GM21390 (cell line): Measurements from ENCODE around the gene B4GALNT4.
A peak's percentile ranks its signal among the peaks of the same experiment; 100 is the strongest.
"Not testable (repeated sequence)": the region's sequence is repeated elsewhere in the genome, so short reads cannot be mapped to it uniquely, and the experiment has no call there.

ENCODE experiments used
- ATAC-seq: cut with Tn5 transposase; IDR thresholded peaks from one replicate; pipeline ENCODE4 v1.9.1; 2021; ENCODE audit not compliant: unreplicated experiment

Gene B4GALNT4

DNA sequence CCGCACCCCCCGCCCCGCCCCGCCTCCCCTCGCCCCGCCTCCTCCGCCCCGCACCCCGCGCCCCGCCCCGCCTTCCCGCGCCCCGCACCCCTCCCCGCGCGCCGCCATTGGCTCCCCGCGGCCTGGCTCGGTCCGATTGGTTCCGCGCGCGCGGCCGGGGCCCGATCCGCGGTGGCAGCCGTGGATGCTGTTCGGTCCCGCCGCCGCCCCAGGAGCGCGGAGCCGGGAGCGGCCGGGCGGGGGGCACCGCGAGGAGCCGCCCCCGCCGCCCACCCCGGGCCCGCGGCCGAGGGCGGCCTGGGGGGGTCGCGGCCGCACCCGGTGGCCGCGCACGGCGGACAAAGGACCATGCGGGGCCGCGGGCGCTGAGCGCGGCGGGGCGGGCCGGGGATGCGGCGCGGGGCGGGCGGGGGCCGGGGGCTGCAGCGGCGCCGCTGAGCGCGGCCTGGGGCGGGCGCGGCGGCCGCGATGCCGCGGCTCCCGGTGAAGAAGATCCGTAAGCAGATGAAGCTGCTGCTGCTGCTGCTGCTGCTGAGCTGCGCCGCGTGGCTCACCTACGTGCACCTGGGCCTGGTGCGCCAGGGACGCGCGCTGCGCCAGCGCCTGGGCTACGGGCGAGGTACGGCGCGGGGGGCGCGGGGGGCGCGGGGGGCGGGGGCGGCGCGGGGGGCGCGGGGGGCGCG, at the start of gene B4GALNT4:
B4GALNT4 (plus strand) TSS at position 164 of the 683 bp plus-strand sequence; CDS start at position 469, 305 bp downstream.
- ATAC-seq: no peak

DNA sequence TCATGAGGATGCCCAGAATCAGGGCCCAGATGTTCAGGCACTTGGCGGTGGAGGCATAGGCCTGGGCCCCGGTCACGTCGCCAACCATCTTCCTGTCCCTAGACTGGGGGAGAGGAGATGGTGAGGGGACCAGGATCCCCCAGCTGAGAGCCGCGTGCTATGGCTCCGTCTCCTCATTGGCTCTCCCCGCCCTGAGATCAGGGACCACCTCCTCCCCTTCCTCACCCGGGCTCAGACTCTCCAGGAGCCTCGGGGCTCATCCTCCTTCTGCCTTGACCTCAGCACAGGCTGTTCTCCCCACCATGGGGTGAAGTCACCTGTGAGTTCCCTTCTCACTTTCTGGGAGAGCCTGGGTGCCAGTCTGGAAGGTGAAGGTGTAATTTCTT, 49.4 kb upstream of the B4GALNT4 start:
- ATAC-seq: not testable (repeated sequence)

DNA sequence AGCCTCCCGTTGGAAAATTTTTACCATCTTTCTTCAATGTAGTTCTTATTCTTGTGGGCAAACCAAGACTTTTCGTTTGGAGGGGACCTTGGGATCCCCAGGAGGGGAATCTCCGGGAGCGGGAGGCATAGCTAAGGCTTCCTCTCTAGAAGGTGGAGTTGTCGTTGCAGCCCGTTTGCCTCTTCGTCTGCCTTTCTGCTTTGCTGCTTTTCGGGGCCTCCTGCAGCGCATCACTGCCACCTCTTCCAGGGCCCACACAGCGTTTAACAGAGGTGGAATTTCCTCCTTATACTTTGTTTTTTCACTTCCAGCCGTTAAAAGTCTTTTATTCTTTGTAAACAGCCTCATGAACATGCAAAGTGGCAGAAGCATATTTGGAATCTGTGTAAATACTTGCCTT, 45.1 kb upstream of the B4GALNT4 start:
- ATAC-seq: no peak

DNA sequence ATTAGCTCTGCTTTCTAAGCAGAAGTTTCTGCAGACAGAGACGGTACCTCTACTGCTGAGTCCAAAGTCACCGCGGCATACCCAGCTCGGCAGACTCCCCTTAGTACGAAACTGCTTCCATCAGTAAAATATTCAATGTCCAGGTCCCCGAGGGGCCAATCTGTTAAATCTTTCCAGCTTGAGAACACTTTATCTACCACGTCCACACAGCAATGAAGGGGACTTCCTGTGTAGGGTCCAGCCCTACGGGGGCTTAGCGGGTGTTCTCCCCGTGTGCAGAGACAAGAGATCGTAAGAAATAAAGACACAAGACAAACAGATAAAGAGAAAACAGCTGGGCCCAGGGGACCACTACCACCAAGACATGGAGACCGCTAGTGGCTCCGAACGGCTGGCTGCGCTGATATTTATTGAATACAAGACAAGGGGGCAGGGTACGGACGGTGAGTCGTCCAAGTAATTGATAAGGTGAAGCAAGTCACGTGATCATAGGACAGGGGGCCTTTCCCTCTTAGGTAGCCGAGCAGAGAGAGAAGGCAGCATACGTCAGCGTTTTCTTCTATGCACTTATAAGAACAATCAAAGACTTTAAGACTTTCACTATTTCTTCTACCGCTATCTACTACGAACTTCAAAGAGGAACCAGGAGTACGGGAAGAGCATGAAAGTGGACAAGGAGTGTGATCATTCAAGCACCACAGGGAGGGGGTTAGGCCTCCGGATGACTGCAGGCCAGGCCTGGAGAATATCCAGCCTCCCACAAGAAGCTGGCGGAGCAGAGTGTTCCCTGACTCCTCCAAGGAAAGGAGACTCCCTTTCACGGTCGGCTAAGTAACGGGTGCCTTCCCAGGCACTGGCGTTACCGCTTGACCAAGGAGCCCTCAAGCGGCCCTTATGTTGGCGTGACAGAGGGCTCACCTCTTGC, 44.4 kb upstream of the B4GALNT4 start:
- ATAC-seq: not testable (repeated sequence)

DNA sequence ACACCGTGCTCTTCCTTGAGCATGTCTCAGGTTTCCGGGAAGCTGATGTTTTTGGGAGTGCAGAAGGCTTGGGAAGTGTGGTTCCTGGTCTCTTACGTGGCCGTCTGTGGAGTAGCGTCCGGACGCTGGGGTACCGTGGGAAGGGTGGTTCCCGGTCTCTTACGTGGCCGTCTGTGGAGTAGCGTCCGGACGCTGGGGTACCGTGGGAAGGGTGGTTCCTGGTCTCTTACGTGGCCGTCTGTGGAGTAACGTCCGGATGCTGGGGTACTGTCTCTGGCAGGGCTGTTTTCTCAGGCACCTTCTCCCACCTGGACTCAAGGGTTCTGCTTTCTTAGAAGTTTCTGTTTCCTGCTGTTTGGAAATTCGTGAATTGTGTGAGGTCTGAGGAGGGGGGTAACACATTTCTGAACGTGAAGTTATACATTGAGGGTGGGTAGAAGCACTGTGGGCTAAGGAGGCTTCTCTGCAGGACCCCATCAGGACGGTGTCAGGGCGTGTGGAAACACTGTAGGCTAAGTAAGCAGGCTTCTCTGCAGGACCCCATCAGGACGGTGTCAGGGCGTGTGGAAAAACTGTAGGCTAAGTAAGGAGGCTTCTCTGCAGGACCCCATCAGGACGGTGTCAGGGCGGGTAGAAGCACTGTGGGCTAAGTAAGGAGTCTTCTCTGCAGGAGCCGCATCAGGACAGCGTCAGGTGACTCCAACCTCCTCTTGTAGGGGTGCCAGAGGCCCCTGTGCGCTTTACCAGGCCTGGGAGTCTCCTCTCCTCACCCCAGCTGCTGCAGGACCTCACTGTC, 43.3 kb upstream of the B4GALNT4 start:
- ATAC-seq: no peak

DNA sequence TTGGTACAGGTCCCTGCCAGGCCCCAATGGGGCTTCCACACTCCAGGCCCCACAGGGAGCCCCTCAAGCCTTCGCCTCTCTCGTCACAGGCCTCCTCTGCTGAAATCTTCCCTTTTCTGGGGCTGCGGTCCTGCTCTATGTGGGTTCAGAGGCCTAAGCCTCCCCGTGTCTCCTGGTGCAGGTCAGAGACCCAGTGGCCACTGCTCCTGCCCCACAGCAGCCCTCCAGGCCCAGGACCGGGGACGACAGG, 42.8 kb upstream of the B4GALNT4 start:
- no peak for ATAC-seq

GRCh38 chr11:326842-327580, 42.3 kb upstream of the B4GALNT4 start:
- ATAC-seq: peak; percentile 63

- ATAC-seq: no peak
Observed at GRCh38 chr11:327581-327923, 41.7 kb upstream of the B4GALNT4 start.

DNA sequence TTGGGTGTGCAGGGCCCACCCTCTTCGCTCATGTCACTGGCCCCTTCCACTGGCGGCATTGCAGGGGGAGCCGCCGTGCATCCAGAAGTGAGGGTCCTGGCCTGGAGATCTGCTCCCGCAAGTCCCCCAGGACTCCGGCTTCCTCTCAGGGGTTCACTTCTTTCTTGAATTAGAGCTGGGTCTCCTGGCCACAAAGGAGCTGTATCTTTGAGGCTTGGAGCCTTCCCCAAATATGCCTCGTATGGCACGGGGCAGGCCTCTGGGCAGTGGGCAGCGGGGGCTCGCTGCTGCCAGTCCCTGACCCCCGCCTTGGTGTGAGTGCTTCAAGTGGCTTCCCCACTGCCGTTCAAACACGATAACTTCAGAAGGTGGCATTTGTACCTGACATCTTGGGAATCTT, 41.3 kb upstream of the B4GALNT4 start:
- no peak for ATAC-seq

GRCh38 chr11:328516-329100, 40.7 kb upstream of the B4GALNT4 start:
- not testable (repeated sequence) for ATAC-seq

GRCh38 chr11:329886-330253, 39.4 kb upstream of the B4GALNT4 start:
- no peak for ATAC-seq

- ATAC-seq: no peak
Observed at GRCh38 chr11:330307-330693, 39.0 kb upstream of the B4GALNT4 start.

DNA sequence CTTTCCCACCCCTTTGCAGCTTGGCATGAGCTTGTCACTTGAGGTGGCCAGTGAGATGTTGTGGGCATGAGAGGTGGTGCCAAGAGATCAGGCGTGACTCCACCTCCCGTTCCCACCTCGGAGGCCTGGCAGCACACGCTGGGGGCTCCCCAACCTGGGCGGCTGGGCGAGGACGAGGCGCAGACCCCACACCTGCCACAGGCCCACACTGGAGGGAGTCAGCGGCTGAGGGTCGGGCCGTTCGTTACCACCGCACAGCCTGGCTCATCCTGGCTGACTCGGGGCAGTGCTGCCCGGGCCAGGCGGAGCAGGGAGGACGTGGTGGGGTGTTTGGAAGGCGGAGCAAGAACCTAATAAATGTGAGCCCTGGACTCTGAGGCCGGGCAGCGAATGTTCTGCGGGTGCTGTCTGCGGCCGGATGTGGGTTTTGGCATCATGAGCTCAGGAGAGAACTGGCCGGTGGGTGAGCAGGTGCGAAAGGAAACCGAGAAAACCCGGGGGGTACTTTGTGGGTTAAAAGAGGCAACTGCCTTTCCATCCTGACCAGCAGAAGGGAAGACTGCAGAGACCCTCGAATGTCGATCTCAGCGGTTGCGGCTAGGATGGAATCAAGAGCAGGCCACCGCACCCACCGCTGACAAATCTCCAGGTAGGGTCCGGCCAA, 38.5 kb upstream of the B4GALNT4 start:
- ATAC-seq: no peak

DNA sequence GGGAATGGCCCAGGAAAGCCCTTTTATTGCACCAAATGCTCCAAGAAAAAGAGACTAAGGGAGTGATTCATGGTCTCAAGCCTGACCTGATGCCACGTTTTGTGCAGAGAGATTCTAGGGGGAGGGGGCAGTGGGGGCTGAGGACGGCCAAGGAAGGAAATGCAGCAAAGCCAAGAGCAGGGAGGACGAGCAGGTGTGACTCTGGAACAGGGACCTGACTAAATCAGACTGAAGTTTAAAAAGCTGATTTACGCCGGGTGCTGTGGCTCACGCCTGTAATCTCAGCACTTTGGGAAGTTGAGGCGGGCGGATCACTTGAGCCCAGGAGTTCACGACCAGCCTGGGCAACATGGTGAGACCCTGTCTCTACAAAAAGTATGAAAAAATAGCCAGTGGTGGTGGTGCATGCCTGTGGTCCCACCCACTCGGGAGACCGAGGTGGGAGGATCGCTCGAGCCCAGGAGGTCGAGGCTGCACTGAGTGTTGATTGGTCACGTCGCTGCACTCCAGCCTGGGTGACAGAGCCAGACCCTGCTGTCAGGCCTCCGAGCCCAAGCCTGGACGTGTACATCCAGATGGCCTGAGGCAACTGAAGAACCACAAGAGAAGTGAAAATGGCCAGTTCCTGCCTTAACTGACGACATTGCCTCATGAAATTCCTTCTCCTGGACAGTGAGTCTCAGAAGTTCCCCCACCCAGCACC, 37.8 kb upstream of the B4GALNT4 start:
- ATAC-seq: no peak

DNA sequence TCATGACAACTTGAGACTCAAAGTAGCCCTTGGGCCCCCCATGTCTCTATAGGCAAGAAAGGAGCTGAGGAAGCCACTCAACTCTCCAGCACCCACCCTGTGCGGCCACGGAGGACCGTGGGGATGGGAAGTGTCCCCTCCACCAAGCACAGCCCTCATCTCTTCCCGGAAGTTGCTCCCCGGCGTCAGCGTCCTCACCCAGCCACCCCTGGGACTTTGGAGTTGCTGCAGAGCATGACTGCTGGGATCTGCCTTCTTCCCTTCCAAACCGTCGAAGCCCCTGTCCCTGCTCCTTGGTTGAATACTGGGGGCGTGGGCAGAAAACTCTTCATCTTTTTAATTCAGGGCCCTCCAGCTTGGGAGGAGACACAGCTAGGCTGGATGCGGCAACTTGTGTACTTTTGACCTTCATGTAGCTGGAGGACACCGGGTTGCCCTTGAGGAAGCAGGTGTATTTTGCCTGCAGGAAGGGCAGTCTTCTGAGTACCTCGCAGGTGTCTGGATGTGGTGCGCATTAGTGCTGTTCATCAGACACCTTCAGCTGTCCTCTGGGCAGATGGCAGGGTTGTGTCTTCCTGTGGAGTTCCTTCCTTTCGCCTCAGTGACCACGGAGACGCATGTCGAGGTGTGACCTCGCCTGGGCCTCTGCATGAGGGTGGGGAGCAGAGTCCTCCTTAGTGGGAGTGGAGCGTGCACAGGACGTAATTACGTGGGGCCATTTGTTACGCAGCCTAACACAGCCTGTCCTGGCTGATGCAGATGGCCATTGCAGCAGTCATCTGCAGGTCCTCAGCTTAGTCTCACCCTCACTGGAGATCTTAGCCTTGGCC, 36.4 kb upstream of the B4GALNT4 start:
- ATAC-seq: no peak

- ATAC-seq: not testable (repeated sequence)
Observed at GRCh38 chr11:333616-334263, 35.6 kb upstream of the B4GALNT4 start.

GRCh38 chr11:334264-334994, 34.9 kb upstream of the B4GALNT4 start:
- ATAC-seq: no peak
